Right atrium auricular region (tissue), 2 donors: ENCODE measurements around the gene PCBD2. TPM values are rescaled to one million over a fixed set of nuclear protein-coding genes. Genes with fewer than 3 reads are reported as not detected.
"Not testable (repeated sequence)": the region's sequence is repeated elsewhere in the genome, so short reads cannot be mapped to it uniquely, and the experiment has no call there.

Experiments used
- DNase-seq: peaks from one replicate; pipeline ENCODE4 v3.0.0-alpha.2; 2019; ENCODE audit warnings: low spot score
- H3K27ac ChIP-seq, 2 donors: fragments of 200-600 bp; sonication (generic); 1 replicate in 1 of 2; 2 replicates in 1 of 2; pipeline ENCODE4 v1.5.1; 2016 to 2019
- H3K27me3 ChIP-seq, 2 donors: fragments of 200-600 bp; sonication (generic); one replicate each; pipeline versions ENCODE4 v1.5.1 to v1.6.0; 2017 to 2019
- H3K36me3 ChIP-seq: fragments of 200-600 bp; sonication (generic); one replicate; pipeline ENCODE4 v1.5.1; 2016
- H3K4me1 ChIP-seq, 2 donors: fragments of 200-600 bp; sonication (generic); one replicate each; pipeline versions ENCODE4 v1.5.1 to v1.6.0; 2017 to 2019
- H3K4me3 ChIP-seq, 2 donors: fragments of 200-600 bp; sonication (generic); 1 replicate in 1 of 2; 2 replicates in 1 of 2; pipeline ENCODE4 v1.5.1; 2017 to 2019; ENCODE audit warnings: mild to moderate bottlenecking in 1 of 2, moderate library complexity in 1 of 2
- H3K9me3 ChIP-seq, 2 donors: fragments of 200-600 bp; sonication (generic); one replicate each; pipeline ENCODE4 v1.5.1; 2019
- total RNA-seq, 2 donors: library from RNA; depleted of rRNA; stranded (reverse); fragments of >200 nt; gene quantifications; one replicate each; pipeline ENCODE4 v1.1.0, GENCODE V29; 2016
- TF ChIP-seq, protein P1 (sequence below), 2 donors: fragments of 200-600 bp; sonication (generic); IDR thresholded peaks; one replicate each; pipeline ENCODE4 v1.5.1; 2019; ENCODE audit warnings: antibody characterized with exemption in 2 of 2

Gene PCBD2
- 10 to 100 TPM; 10.9 to 19.1 TPM for total RNA-seq

DNA sequence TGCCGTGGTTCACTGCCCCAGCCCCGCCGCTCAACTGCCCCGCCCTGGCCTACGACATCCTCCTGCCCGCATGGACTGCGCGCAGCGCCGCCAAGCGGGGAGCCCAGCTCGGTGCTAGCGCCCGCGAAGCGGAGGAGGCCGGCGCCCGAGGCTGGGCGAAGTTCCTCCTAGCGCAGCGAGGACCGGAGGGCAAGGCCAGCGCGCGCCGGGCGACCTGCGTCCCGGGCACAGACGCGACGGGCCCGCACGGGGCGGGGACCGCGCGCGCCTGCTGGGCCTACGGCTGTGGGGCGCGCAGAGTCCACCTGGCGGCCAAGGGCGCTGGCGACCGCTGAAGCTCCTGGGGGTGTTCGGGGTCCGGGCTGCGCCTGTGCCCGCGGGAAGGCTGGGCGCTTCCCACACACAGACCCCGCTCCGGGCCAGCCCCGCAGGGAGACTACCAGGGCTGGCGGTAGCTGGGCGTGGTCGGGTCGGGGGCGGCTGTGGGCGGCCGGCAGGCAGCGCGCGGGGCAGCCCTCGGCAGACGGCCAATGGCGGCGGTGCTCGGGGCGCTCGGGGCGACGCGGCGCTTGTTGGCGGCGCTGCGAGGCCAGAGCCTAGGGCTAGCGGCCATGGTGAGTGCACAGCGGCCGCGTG is at the start of gene PCBD2:
Gene PCBD2, plus strand, starts transcription at position 522 of the 636 bp plus-strand sequence. Its CDS starts 9 bp downstream, at position 531.
- H3K27ac ChIP-seq: peak within 1 kb of the TSS; percentile 94 to 100
- H3K9me3 ChIP-seq: no peaks in the 10 kb centered on the region

DNA sequence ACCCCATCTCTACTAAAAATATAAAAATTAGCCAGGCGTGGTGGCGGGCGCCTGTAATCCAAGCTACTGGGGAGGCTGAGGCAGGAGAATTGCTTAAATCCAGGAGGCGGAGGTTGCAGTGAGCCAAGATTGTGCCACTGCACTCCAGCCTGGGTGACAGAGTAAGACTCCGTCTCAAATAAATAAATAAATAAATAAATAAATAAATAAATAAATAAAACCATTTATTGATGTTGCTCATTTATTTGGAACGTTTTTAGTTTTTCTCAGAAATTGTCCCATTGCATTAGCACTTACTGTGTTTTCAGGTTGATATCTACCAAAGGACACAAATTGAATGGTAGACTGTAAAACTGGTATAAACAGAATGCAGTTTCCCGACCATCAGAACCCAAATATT is 48.5 kb upstream of the PCBD2 start:
- H3K27ac ChIP-seq, H3K9me3 ChIP-seq, DNase-seq, H3K4me1 ChIP-seq, H3K4me3 ChIP-seq, H3K27me3 ChIP-seq: not testable (repeated sequence)
- H3K36me3 ChIP-seq: peaks cover 48% of the 10 kb centered on the region

More for the DNA sequence above, at the start of gene PCBD2:
- Histone ChIP-seq H3K4me1 (no peaks in the 10 kb centered on the region), H3K36me3 (peaks cover 8% of the 10 kb centered on the region), H3K27me3 (no peaks in the 10 kb centered on the region), H3K4me3 (peak within 1 kb of the TSS; percentile 65 to 71)
- TF ChIP-seq, protein P1, sequence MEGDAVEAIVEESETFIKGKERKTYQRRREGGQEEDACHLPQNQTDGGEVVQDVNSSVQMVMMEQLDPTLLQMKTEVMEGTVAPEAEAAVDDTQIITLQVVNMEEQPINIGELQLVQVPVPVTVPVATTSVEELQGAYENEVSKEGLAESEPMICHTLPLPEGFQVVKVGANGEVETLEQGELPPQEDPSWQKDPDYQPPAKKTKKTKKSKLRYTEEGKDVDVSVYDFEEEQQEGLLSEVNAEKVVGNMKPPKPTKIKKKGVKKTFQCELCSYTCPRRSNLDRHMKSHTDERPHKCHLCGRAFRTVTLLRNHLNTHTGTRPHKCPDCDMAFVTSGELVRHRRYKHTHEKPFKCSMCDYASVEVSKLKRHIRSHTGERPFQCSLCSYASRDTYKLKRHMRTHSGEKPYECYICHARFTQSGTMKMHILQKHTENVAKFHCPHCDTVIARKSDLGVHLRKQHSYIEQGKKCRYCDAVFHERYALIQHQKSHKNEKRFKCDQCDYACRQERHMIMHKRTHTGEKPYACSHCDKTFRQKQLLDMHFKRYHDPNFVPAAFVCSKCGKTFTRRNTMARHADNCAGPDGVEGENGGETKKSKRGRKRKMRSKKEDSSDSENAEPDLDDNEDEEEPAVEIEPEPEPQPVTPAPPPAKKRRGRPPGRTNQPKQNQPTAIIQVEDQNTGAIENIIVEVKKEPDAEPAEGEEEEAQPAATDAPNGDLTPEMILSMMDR (IDR thresholded peaks at IDR 0.05): peak; percentile 91 to 96
- peak; percentile 86 for DNase-seq

DNA sequence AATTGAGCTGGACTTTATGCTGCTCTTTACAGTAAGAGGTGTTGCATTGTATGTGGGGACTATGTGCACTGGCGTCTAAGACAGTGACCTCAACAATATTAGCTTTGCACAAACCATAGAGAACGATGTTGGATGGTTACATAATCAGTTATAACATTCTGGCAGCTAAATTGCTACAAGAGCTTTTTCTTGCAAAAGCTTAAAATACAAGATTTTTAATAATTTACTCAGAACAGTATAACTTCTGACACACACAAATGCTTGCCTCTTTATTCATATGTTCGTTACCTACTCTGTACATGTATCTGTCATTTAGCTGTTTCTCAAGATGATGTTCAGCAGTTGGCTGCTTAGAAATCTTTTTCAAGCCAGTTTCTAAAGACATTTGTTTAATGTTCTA is 47.5 kb upstream of the PCBD2 start:
- H3K27me3 ChIP-seq: no peaks in the 10 kb centered on the region
- no peaks in the 10 kb centered on the region for H3K4me1 ChIP-seq
- no peaks in the 10 kb centered on the region for H3K9me3 ChIP-seq
- no peak for DNase-seq
- TF ChIP-seq, protein P1 (IDR thresholded peaks at IDR 0.05): no peak
- peaks cover 48% of the 10 kb centered on the region for H3K36me3 ChIP-seq
- no peak overlapping the region for H3K27ac ChIP-seq
- H3K4me3 ChIP-seq: no peak overlapping the region

DNA sequence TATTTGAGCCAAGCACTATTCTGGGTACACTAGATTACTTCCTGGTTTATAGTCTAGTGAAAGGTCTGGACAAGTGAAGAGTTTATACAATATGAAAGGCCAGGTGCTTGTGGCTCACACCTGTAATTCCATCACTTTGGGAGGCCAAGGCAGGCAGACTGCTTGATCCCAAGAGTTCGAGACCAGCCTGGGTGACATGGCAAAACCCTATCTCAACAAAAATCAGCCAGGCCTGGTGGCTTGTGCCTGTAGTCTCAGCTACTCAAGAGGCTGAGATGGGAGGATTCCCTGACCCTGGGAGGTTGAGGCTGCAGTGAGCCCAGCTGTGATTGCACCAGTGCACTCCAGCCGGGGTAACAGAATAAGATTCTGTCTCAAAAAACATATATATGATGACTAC is 40.2 kb upstream of the PCBD2 start:
- Histone ChIP-seq H3K9me3 (no peaks in the 10 kb centered on the region), H3K36me3 (peaks cover 11% of the 10 kb centered on the region), H3K27ac (no peak overlapping the region), H3K4me3 (no peak overlapping the region), H3K4me1 (no peaks in the 10 kb centered on the region), H3K27me3 (no peaks in the 10 kb centered on the region)
- no peak for DNase-seq
- TF ChIP-seq, protein P1 (IDR thresholded peaks at IDR 0.05): no peak

DNA sequence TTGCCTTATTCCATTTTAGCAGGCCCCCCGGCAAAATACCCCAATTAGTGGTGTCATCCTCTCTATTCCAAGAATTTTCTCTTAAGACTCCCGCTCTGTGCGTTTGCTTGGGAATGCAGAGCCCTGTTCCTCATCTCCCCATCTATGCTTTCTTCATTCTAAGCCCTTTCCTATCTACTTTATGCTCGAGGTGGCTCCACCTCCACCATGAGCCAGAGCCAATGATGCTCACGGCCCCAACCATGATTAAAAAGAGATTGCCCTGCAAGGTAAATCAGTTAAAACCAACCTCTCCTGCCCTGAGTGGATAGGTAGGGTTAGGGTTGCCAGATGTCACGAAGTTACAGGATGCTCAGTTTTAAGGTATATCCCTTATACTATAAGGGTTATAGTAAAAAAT is 31.4 kb upstream of the PCBD2 start:
- Histone ChIP-seq H3K9me3 (no peaks in the 10 kb centered on the region), H3K27ac (peak overlapping the region; percentile 96 to 98), H3K4me1 (peaks cover 0 to 20% of the 10 kb centered on the region in 2 donors), H3K36me3 (no peaks in the 10 kb centered on the region), H3K27me3 (no peaks in the 10 kb centered on the region), H3K4me3 (peak overlapping the region in 1 of 2 donors; percentile 85)
- TF ChIP-seq, protein P1 (IDR thresholded peaks at IDR 0.05): no peak
- no peak for DNase-seq

GRCh38 chr5:134873987-134874830 is 30.7 kb upstream of the PCBD2 start, which contains the start of gene TXNDC15:
TXNDC15 (plus strand) TSS chr5:134874371; CDS start chr5:134874428, 57 bp downstream.
- Histone ChIP-seq H3K4me1 (peaks cover 0 to 24% of the 10 kb centered on the region in 2 donors), H3K27ac (peak within 1 kb of the TSS; percentile 96 to 98), H3K36me3 (no peaks in the 10 kb centered on the region), H3K27me3 (no peaks in the 10 kb centered on the region), H3K9me3 (no peaks in the 10 kb centered on the region), H3K4me3 (peak within 1 kb of the TSS; percentile 85 to 88)
- DNase-seq: peak; percentile 89
- TF ChIP-seq, protein P1 (IDR thresholded peaks at IDR 0.05): no peak
